Iris pigment epithelial cell (primary cell): Measurements from ENCODE around the gene ANKRD29.

ENCODE experiments used
- DNase-seq: peaks from one replicate; pipeline ENCODE4 v3.0.0-alpha.2; 2011; ENCODE audit warnings: low read depth

Gene ANKRD29

GRCh38 chr18:23645568-23646175 is 17.0 kb downstream of the ANKRD29 start:
- no peak for DNase-seq

DNA sequence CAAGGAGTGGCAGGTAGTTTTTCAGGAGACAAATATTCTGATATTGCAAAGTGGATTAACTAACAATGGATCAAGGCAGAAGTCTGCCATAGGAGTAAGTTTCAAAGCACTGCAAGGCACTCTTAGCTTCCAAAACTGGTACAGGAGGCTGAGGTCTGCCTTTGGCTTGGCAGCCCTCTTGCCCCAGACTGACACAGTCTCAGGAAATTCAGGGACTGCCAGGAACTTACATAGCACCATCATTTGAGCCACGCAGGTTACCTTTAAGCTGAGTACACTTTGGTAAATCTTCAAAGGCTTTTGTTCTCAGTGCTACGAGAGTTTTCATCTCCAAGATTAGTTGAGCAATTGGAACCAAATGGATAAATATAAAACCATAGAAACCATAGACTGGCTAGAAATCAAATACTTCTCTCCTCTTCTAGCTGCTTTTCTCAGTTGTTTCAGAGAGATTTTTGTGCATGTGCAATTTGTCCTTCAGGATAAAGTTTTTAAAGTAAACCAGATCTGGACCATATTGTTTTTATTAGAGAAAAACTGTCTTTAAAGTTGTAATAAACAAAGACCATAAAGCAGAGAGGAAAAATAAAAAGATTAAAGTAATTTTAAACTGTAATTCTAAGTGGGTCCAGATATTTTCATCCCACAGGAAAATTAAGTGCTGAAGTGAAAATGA is 18.8 kb downstream of the ANKRD29 start:
- DNase-seq = no peak

- DNase-seq = no peak
These were observed 20.6 kb downstream of the ANKRD29 start for GRCh38 chr18:23641937-23642666.

DNA sequence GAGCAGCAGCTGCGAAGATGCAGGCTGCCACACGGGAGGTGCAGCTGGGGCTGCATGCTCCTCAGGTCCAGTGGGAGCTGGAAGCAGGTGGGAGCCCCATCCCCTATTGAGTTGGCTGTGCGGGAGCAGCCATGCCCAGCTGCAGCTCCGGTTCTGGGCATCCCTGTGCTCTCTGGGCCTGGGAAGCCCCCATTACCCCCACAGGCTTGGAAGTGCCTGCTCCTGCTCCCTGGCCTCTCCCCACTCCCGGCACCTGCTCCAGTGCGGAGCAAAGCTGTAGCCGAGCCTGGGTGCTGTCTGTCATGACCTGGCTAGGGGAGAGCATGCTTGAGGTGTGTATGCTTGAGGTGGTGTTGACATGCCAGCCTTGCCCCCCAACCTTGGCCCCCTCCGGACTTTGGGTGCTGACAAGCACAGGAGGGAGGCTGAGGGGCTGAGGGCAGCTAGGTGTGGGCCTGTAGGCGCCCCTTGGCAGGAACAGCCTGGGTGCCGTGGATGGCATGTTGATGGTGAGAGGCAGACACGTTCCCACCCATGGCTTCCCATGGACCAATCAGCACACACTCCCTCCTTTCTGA is 21.5 kb downstream of the ANKRD29 start:
- DNase-seq = no peak

GRCh38 chr18:23640052-23640451 is 22.7 kb downstream of the ANKRD29 start:
- no peak for DNase-seq

DNA sequence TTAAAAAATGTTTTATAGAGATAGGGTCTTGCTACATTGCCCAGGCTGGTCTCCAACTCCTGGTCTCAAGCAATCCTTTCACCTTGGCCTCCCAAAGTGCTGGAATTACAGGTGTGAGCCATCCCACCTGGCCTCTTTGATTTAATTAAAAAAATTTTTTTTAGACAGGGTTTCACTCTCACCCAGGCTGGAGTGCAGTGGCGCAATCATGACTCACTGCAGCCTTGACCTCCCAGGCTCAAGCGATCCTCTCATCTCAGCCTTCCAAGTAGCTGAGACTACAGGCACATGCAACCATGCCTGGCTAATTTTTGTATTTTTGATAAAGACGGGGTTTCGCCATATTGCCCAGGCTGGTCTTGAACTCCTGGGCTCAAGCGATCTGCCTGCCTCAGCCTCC is 26.3 kb downstream of the ANKRD29 start:
- peak; percentile 16 for DNase-seq

- DNase-seq = no peak
These were observed 26.7 kb downstream of the ANKRD29 start for GRCh38 chr18:23636071-23636399.

DNA sequence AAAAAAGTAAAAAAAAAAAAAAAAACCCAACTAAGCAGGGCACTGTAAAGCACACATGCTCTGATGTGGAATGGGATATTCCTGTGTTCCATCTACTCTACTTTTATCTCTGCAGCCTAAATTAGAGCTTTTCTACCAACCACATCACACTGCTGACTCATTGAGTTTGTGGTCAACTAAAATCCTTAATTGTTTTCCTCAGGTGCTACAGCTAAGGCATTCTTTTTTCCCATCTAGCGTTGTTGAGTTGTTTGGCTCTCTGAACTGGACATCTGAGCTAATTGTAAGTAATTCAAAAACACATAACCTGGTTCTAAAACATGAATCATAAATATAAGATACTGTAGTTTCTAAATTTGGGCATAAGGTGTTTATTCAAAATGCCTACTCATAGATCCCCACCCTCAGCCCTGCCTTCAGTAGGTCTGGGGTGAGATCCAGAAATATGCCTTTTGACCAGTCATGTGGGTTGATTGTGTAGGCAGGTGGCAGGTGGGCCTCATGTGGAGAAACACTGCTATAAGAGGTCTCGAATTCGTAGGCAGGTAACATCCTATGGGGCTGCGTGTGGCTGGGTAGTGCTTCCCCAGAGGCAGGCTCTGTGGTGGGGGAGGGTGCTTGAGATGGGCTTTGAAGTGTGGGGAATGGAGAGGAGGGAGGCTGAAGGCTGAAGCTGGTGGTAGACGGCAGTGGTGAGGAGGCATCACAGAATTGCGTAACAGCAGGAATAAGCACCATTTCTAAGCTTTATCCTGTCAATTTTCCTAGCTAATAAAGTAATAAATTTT is 27.2 kb downstream of the ANKRD29 start:
- peak; percentile 36 for DNase-seq

DNA sequence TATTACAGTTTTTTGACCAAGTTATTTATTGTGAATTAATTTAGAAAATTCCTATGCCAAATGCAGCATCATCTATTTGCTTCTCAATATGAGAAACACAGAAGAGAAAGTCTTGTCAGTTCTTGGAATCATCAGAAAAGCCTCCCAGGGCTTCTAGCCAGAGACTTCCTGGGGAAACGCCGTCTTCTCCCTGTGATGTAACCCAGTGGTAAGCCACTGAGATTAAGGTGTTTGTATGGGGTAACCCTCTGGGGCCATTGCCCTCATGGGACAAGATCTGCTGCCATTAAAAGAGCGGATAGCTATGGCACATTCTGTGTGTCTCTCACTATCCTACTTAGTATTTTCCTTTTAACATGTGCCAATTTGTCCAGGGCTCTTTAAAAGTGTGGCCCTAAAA is 28.0 kb downstream of the ANKRD29 start:
- DNase-seq = peak; percentile 72

- DNase-seq = no peak
These were observed 30.1 kb downstream of the ANKRD29 start for GRCh38 chr18:23632615-23633014.

DNA sequence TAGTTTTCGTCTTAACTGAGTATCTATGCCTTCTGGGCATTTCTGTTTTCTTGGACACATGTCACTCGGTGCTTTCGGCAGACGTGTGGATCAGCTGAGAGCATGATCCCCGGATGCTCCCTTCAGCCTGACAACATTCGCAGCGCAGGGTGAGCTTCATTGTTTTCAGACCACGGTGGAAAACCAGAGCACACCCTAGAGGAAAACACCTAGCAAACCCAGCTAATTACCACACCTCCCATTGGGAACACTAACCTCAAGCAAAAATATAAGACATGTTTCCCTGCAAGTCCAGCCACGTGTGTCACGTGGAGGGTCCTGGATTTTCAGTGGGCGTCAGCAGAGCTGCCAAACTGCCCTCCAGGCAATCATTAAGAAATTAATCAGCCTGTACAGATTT is 31.0 kb downstream of the ANKRD29 start:
- no peak for DNase-seq

DNA sequence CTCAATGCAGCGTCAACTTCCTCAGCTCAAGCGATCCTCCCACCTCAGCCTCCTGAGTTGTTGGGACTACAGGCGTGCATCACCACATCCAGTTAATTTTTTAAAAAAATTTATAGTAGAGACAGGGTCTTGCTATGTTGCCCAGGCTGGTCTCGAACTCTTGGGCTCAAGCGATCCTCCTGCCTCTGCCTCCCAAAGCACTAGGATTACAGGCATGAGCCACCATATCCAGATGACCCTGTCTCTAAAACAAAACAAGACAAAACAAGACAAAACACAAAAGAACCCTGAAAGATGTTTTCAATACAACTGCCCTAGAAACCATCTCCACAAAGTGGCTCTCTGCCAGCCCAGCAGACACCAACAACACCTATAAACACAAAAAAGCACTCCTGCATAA is 31.4 kb downstream of the ANKRD29 start:
- DNase-seq = no peak

DNA sequence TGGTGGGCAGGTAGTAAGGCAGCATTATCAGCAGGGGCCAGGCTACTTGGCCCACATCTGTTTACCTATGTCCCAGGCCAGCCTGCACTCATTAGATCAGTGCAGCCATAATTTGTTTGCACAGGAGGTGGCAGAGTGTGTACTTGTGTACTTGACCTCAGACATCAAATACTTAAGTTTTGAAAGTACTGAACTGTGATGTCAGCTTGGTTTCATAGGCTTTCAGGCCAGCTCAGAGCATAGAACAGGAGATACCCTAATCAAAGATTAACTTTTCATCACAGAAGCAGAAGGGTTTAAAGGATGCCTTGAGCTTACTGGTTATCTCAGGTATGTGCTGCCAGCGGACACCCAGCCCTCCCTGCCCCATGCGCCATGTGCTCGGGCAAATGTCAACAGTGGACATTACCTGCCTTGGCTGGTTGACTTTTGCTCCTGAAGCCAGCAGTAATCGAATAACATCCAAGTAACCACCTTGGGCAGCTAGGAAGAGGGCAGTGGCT is 33.2 kb downstream of the ANKRD29 start:
- no peak for DNase-seq

- no peak for DNase-seq
These were observed 34.7 kb downstream of the ANKRD29 start for GRCh38 chr18:23627970-23628369.

DNA sequence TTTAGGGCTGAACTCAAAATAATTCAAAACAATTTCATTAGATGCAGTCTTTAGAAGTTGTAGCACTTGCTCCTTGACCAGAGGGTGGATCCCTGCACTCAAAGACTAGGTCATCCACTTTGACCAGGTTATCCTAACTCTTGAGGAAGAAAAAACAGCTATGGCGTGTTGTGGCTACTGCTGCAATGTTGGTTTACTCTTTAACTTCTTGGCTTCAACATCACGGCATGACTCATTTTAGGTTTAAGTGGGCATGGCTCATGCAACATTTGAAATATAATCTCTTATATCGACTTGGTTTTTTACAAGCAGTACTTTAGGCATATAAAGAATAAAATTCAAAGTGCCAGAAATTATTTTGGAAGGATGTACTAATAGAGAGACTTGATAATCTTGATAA is 35.4 kb downstream of the ANKRD29 start:
- DNase-seq = peak; percentile 93

DNA sequence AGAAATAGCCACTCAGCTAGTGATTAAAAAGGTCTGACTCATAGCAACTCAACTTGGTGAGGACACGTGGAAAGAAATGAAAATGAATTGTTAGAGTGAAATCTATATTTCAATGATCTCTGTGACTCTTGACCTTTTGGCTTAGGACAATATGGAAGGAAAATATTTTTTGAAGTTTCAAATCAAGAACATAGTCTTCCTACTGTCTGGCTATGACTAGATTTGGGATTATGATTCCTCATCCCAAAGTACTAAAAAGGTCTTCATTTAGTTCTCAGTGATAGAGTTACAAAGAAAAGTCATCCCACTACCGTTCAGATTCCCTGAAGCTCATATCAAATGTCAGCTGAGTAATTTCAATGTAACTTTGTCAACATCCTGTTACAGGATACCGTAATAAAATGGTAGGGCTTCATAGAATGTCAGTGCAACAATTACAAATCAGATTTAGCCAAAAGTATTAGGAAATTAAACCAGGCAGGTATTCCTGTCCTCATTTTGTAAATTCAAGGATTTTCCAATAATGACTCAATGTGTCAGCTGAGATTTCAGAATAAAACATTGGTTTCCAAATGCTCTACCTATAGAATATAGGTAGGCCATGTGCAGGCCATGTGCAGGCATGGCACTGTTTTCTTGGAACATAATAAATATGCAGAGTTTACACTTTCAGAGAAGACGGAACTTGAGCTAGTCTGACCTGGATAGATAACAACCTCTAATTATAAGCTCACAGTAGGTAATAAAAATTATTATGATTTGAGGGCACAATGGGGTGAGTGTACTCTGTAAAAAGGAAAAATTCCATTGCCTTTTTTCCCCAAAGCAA is 36.0 kb downstream of the ANKRD29 start:
- DNase-seq = peak; percentile 71

- DNase-seq = no peak
These were observed 39.7 kb downstream of the ANKRD29 start for GRCh38 chr18:23623040-23623439.

- peak; percentile 45 for DNase-seq
These were observed 43.3 kb downstream of the ANKRD29 start for GRCh38 chr18:23619388-23619881.

DNA sequence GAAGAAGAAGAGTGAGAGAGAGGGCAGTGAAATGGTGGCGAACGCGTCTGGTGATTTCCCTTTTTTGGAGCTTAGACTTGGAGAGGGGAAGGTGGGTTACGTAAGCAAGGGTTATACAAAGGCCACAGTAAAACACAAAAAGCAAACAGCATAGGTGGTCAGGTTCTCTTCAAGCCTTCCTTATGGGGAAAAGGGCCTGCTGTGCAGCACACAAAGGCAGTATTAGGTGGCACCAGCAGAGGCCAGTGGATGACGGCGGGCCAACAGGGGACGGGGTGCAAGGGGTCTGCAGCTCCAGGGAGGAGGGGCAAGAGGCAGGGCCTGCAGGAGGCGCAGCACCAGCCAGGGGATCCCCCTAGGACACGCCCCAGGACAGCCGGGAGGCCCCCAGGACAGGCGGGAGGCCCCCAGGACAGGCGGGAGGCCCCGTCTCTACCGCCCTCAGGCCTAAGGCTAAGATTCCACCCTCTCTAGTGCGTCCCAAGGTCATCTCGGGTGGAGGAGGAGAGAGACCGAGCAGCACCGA is 43.8 kb downstream of the ANKRD29 start:
- peak; percentile 26 for DNase-seq

- no peak for DNase-seq
These were observed 45.2 kb downstream of the ANKRD29 start for GRCh38 chr18:23617412-23618014.
